ENCODE measurements around the gene FLRT2.

The FLRT2 gene

GRCh38 chr14:85634205-85634604 is 104.3 kb downstream of the FLRT2 start:
- TF ChIP-seq FOXP2 (optimal IDR thresholded peaks at IDR 0.05; ENCODE audit: borderline replicate concordance, extremely low read depth, extremely low read length, insufficient read depth) = no peak

- TF ChIP-seq REST (IDR thresholded peaks at IDR 0.05; ENCODE audit: insufficient read depth in 1 of 2, low read depth in 2 of 2, low read length in 2 of 2) (no peak), POLR2AphosphoS5 (IDR thresholded peaks at IDR 0.05; ENCODE audit: low read depth, low read length) (no peak), FOXP2 (optimal IDR thresholded peaks at IDR 0.05; ENCODE audit: borderline replicate concordance, extremely low read depth, extremely low read length, insufficient read depth) (no peak), SIN3A (IDR thresholded peaks at IDR 0.05; ENCODE audit: borderline replicate concordance, insufficient read depth, low read length) (no peak), TAF1 (IDR thresholded peaks at IDR 0.05; ENCODE audit: borderline replicate concordance, insufficient read depth, low read length) (no peak)
Observed at GRCh38 chr14:85644211-85644610, 114.3 kb downstream of the FLRT2 start.

- TF ChIP-seq SIN3A (IDR thresholded peaks at IDR 0.05; ENCODE audit: borderline replicate concordance, insufficient read depth, low read length) (no peak), TAF1 (IDR thresholded peaks at IDR 0.05; ENCODE audit: borderline replicate concordance, insufficient read depth, low read length) (no peak), FOXP2 (optimal IDR thresholded peaks at IDR 0.05; ENCODE audit: borderline replicate concordance, extremely low read depth, extremely low read length, insufficient read depth) (no peak), REST (IDR thresholded peaks at IDR 0.05; ENCODE audit: insufficient read depth in 1 of 2, low read depth in 2 of 2, low read length in 2 of 2) (no peak), POLR2AphosphoS5 (IDR thresholded peaks at IDR 0.05; ENCODE audit: low read depth, low read length) (no peak)
Observed at GRCh38 chr14:85653029-85653428, 123.1 kb downstream of the FLRT2 start.

GRCh38 chr14:85660243-85660922 is 130.4 kb downstream of the FLRT2 start:
- TF ChIP-seq SIN3A (IDR thresholded peaks at IDR 0.05; ENCODE audit: borderline replicate concordance, insufficient read depth, low read length) (no peak), REST (IDR thresholded peaks at IDR 0.05; ENCODE audit: insufficient read depth in 1 of 2, low read depth in 2 of 2, low read length in 2 of 2) (no peak), POLR2AphosphoS5 (IDR thresholded peaks at IDR 0.05; ENCODE audit: low read depth, low read length) (no peak), TAF1 (IDR thresholded peaks at IDR 0.05; ENCODE audit: borderline replicate concordance, insufficient read depth, low read length) (no peak), FOXP2 (optimal IDR thresholded peaks at IDR 0.05; ENCODE audit: borderline replicate concordance, extremely low read depth, extremely low read length, insufficient read depth) (no peak)

- TF ChIP-seq FOXP2 (optimal IDR thresholded peaks at IDR 0.05; ENCODE audit: borderline replicate concordance, extremely low read depth, extremely low read length, insufficient read depth) (no peak), TAF1 (IDR thresholded peaks at IDR 0.05; ENCODE audit: borderline replicate concordance, insufficient read depth, low read length) (no peak), POLR2AphosphoS5 (IDR thresholded peaks at IDR 0.05; ENCODE audit: low read depth, low read length) (no peak), SIN3A (IDR thresholded peaks at IDR 0.05; ENCODE audit: borderline replicate concordance, insufficient read depth, low read length) (no peak), REST (IDR thresholded peaks at IDR 0.05; ENCODE audit: insufficient read depth in 1 of 2, low read depth in 2 of 2, low read length in 2 of 2) (no peak)
Observed at GRCh38 chr14:85662096-85662495, 132.2 kb downstream of the FLRT2 start.
